Testis (tissue), 3 donors: Measurements from ENCODE around the gene TCF4. TPM values are rescaled to one million over a fixed set of nuclear protein-coding genes. Genes with fewer than 3 reads are reported as not detected.

Source experiments
- DNase-seq: peaks from one replicate; pipeline ENCODE4 v3.0.0-alpha.2; 2019
- H3K27ac ChIP-seq, 2 donors: fragments of 200-600 bp; sonication (generic); one replicate each; pipeline ENCODE4 v1.5.1; 2019
- H3K27me3 ChIP-seq: fragments of 200-600 bp; sonication (generic); one replicate; pipeline ENCODE4 v1.5.1; 2019
- H3K36me3 ChIP-seq: fragments of 200-600 bp; sonication (generic); one replicate; pipeline ENCODE4 v1.5.1; 2017; ENCODE audit warnings: low read depth; ENCODE audit errors: missing control alignments
- H3K4me1 ChIP-seq: fragments of 200-600 bp; sonication (generic); one replicate; pipeline ENCODE4 v1.5.1; 2019
- H3K4me3 ChIP-seq, 2 donors: fragments of 200-600 bp; sonication (generic); one replicate each; pipeline ENCODE4 v1.5.1; 2017 to 2019
- H3K9me3 ChIP-seq: fragments of 200-600 bp; sonication (generic); one replicate; pipeline ENCODE4 v1.5.1; 2017
- CTCF ChIP-seq, 3 experiments: fragments of 450-650 bp in 2 of 3; fragments of 200-600 bp in 1 of 3; sonication (generic) in 1 of 3; IDR thresholded peaks; one replicate each; pipeline ENCODE4 v1.5.1; 2016 to 2019; ENCODE audit warnings: antibody characterized with exemption in 3 of 3, mild to moderate bottlenecking in 2 of 3, moderate library complexity in 1 of 3
- POLR2A ChIP-seq: fragments of 450-650 bp; IDR thresholded peaks from one replicate; pipeline ENCODE4 v1.6.1; 2017; ENCODE audit warnings: antibody characterized with exemption, mild to moderate bottlenecking, moderate library complexity
- WGBS, 2 donors: methylation state at CpG; one replicate each; pipeline ENCODE4 v1.1.5; 2018; 5-methylcytosine and 5-hydroxymethylcytosine counted together
- intact Hi-C: fragments of 100-400 bp; cut with DNase I; formaldehyde crosslinking; loops from one replicate; pipeline ENCODE4 v1.15.1; 2023; ENCODE audit warnings: low total_unique reads
- polyA plus RNA-seq: library from polyadenylated mRNA; stranded (reverse); fragments of 350-450 nt; fragmentation: Illumina TruSeq; extraction: RNeasy Lipid Tissue Mini Kit (QIAGEN cat#74804); gene quantifications from one replicate; pipeline ENCODE4 v1.2.3, GENCODE V29; 2014; ENCODE audit warnings: low read depth, low replicate concordance; ENCODE audit not compliant: insufficient read depth
- total RNA-seq, 2 donors: library from RNA; depleted of rRNA; stranded (reverse); fragments of >200 nt; gene quantifications; one replicate each; pipeline ENCODE4 v1.2.3, GENCODE V29; 2016

The TCF4 gene
- total and polyA plus RNA-seq, 3 donors from 2014 or later, result 50.8 to 122 (median 110) TPM

GRCh38 chr18:55265130-55265675 lies 322.8 kb downstream of the TCF4 start:
- no peaks in the 10 kb centered on the region for H3K36me3 ChIP-seq
- intact Hi-C loops, result no loop called here
- H3K27ac ChIP-seq, result no peak overlapping the region
- H3K4me3 ChIP-seq, result no peak overlapping the region
- no peaks in the 10 kb centered on the region for H3K9me3 ChIP-seq
- no peak for DNase-seq
- 53 to 58% methylated on average over 5 of the region's 5 CpGs for WGBS, 2 donors
- H3K4me1 ChIP-seq, result peaks cover 6% of the 10 kb centered on the region
- TF ChIP-seq POLR2A (no peak), CTCF (IDR thresholded peaks at IDR 0.05) (no peak)
- H3K27me3 ChIP-seq, result no peaks in the 10 kb centered on the region

- Histone ChIP-seq H3K4me3 (no peak overlapping the region), H3K9me3 (no peaks in the 10 kb centered on the region), H3K4me1 (peaks cover 6% of the 10 kb centered on the region), H3K36me3 (no peaks in the 10 kb centered on the region), H3K27ac (no peak overlapping the region), H3K27me3 (no peaks in the 10 kb centered on the region)
- no peak for TF ChIP-seq POLR2A
- no peak for TF ChIP-seq CTCF (IDR thresholded peaks at IDR 0.05)
- intact Hi-C loops, result no loop called here
- DNase-seq, result no peak
- 38 to 53% methylated on average over 3 of the region's 3 CpGs for WGBS, 2 donors
These were observed 323.9 kb downstream of the TCF4 start for GRCh38 chr18:55264108-55264507.

- no peak overlapping the region for H3K4me3 ChIP-seq
- no peaks in the 10 kb centered on the region for H3K9me3 ChIP-seq
- H3K27ac ChIP-seq, result no peak overlapping the region
- H3K4me1 ChIP-seq, result no peaks in the 10 kb centered on the region
- DNase-seq, result no peak
- intact Hi-C loops, result no loop called here
- no peaks in the 10 kb centered on the region for H3K27me3 ChIP-seq
- TF ChIP-seq POLR2A (no peak), CTCF (IDR thresholded peaks at IDR 0.05) (no peak)
- H3K36me3 ChIP-seq, result no peaks in the 10 kb centered on the region
- 35 to 47% methylated on average over 1 of the region's 1 CpG for WGBS, 2 donors
These were observed 325.9 kb downstream of the TCF4 start for GRCh38 chr18:55262021-55262560.

- intact Hi-C loops, result no loop called here
- H3K36me3 ChIP-seq, result no peaks in the 10 kb centered on the region
- no peak overlapping the region for H3K27ac ChIP-seq
- H3K4me1 ChIP-seq, result no peaks in the 10 kb centered on the region
- TF ChIP-seq POLR2A (no peak), CTCF (IDR thresholded peaks at IDR 0.05) (no peak)
- no peaks in the 10 kb centered on the region for H3K27me3 ChIP-seq
- WGBS, 2 donors, result 89 to 92% methylated on average over 4 of the region's 4 CpGs
- DNase-seq, result no peak
- H3K9me3 ChIP-seq, result no peaks in the 10 kb centered on the region
- H3K4me3 ChIP-seq, result no peak overlapping the region
These were observed 326.7 kb downstream of the TCF4 start for GRCh38 chr18:55261253-55261652.

GRCh38 chr18:55258088-55258487 lies 329.9 kb downstream of the TCF4 start:
- Histone ChIP-seq H3K27me3 (no peaks in the 10 kb centered on the region), H3K27ac (no peak overlapping the region), H3K4me1 (peaks cover 1% of the 10 kb centered on the region), H3K9me3 (no peaks in the 10 kb centered on the region), H3K36me3 (no peaks in the 10 kb centered on the region), H3K4me3 (no peak overlapping the region)
- TF ChIP-seq CTCF (IDR thresholded peaks at IDR 0.05) (no peak), POLR2A (no peak)
- no peak for DNase-seq
- WGBS, 2 donors, result 91 to 97% methylated on average over 4 of the region's 4 CpGs
- intact Hi-C loops, result no loop called here
